ENCODE results near the gene PRM2. TPM values are rescaled to one million over a fixed set of nuclear protein-coding genes. Genes with fewer than 3 reads are reported as not detected.

PRM2 gene
- total and polyA plus RNA-seq, 2 of the 8 experiments (the other 6 are each of a cell fraction or from before 2014, with no cell fraction given): not detected

- H3K4me1 ChIP-seq (replicated peaks in 1 of 4; ENCODE audit: control insufficient read depth in 3 of 4, insufficient read depth in 4 of 4, low read length in 3 of 4): peaks cover 5 to 9% (median 9%) of the 10 kb centered on the region in 4 experiments
- no peaks in the 10 kb centered on the region for H3K9me3 ChIP-seq (ENCODE audit: insufficient read depth in 2 of 2, low read depth in 1 of 2, low read length in 1 of 2)
- H4K91ac ChIP-seq (replicated peaks; ENCODE audit: insufficient read length, low read length): no peak overlapping the region
- no peak overlapping the region for H3K27ac ChIP-seq (ENCODE audit: low read depth, low read length)
- H3K27me3 ChIP-seq (replicated peaks in 1 of 4; ENCODE audit: control insufficient read depth in 3 of 4, extremely low read depth in 1 of 4, insufficient read depth in 3 of 4, low read length in 3 of 4): no peaks in the 10 kb centered on the region
- no peak overlapping the region for H3K56ac ChIP-seq (replicated peaks; ENCODE audit: insufficient read length, low read depth, low read length)
- H3K23me2 ChIP-seq (ENCODE audit: low read depth, low read length): no peaks in the 10 kb centered on the region
- WGBS, 2 experiments (ENCODE audit: extremely low coverage in 1 of 2, insufficient coverage in 1 of 2, insufficient read length in 1 of 2, insufficient replicate concordance in 2 of 2, low coverage in 1 of 2, low lambda C conversion rate in 2 of 2, missing lambda C conversion rate in 1 of 2): 73% methylated on average over 10 of the region's 10 CpGs; no CpG with 5 or more reads in 1 of the 2 experiments
- H2BK120ac ChIP-seq (replicated peaks; ENCODE audit: low read depth, low read length): no peak overlapping the region
- POLR2A ChIA-PET (ENCODE audit: partially characterized antibody): interaction anchor here (0.8 to 2.7 kb wide), 7 partner anchors 9 to 41 kb away, joined by 3 to 11 read pairs (median 3); partner anchors contain the start of gene SOCS1
- DNase-seq (ENCODE audit: low read depth in 1 of 2, low spot score in 2 of 2) (no peak), FAIRE-seq (no peak)
- no peak overlapping the region for H3K9ac ChIP-seq (replicated peaks in 1 of 4; ENCODE audit: extremely low read depth in 1 of 4, low read depth in 3 of 4, low read length in 3 of 4)
- H3K36me3 ChIP-seq (ENCODE audit: control insufficient read depth in 2 of 4, insufficient read depth in 4 of 4, low read length in 3 of 4): no peaks in the 10 kb centered on the region
- H3K23ac ChIP-seq (ENCODE audit: insufficient read length): no peak overlapping the region
- H2AK5ac ChIP-seq (ENCODE audit: low read depth, low read length): peak overlapping the region; percentile 79; the same call in 1 of the 2 replicates
- H4K20me1 ChIP-seq (replicated peaks in 1 of 2; ENCODE audit: control insufficient read depth in 1 of 2, insufficient read depth in 2 of 2, low read length in 2 of 2): no peaks in the 10 kb centered on the region
- H3K18ac ChIP-seq (ENCODE audit: extremely low read depth, low read length): no peak overlapping the region; the same call in 1 of the 2 replicates
- H2BK20ac ChIP-seq (ENCODE audit: low read length): peak overlapping the region; percentile 43; the same call in 1 of the 2 replicates
- no peak overlapping the region for H3K14ac ChIP-seq (ENCODE audit: insufficient read length)
- H2BK15ac ChIP-seq (ENCODE audit: low read length): 0 out of 2 replicates have a peak overlapping the region, but pooled peaks have one; percentile 6
- H2BK5ac ChIP-seq (ENCODE audit: low read depth, low read length): peak overlapping the region; percentile 8; the same call in 1 of the 2 replicates
- no peak overlapping the region for H2AFZ ChIP-seq (ENCODE audit: low read length)
- H3K4me2 ChIP-seq (ENCODE audit: insufficient read depth in 1 of 2, low read depth in 2 of 2, low read length in 2 of 2): peak overlapping the region; percentile 7 to 22; a peak in 2 of 4 replicates
- no peaks in the 10 kb centered on the region for H3K79me2 ChIP-seq (ENCODE audit: control insufficient read depth in 1 of 2, insufficient read depth in 2 of 2, low read length in 2 of 2)
- no peak overlapping the region for H3K4ac ChIP-seq (replicated peaks; ENCODE audit: insufficient read length, low read depth, low read length)
- 0 out of 2 replicates have a peak overlapping the region, but pooled peaks have one; percentile 90 for H2BK12ac ChIP-seq (ENCODE audit: low read depth, low read length)
- no peak overlapping the region for H4K8ac ChIP-seq (ENCODE audit: extremely low read depth, insufficient read depth, low read length)
- CTCF ChIA-PET (ENCODE audit: partially characterized antibody): interaction anchor here (1.0 to 3.8 kb wide), 4 partner anchors 15 to 61 kb away, joined by 3 to 13 read pairs (median 4); partner anchors contain the start of gene SOCS1
- H3K4me3 ChIP-seq (ENCODE audit: extremely low read depth in 1 of 4, insufficient read depth in 2 of 4, low read depth in 3 of 4, low read length in 4 of 4): no peak overlapping the region
- no peak overlapping the region for H4K5ac ChIP-seq (ENCODE audit: insufficient read length, low read depth, low read length)
- H3K79me1 ChIP-seq (ENCODE audit: low read depth, low read length): no peaks in the 10 kb centered on the region
- TF ChIP-seq POLR2AphosphoS5 (IDR thresholded peaks at IDR 0.05; ENCODE audit: low read depth, low read length) (no peak), RFX5 (IDR thresholded peaks at IDR 0.05; ENCODE audit: borderline replicate concordance, low read depth, low read length) (no peak), E2F6 (IDR thresholded peaks at IDR 0.05) (no peak), PHF8 (conservative IDR thresholded peaks at IDR 0.05; ENCODE audit: low read depth, low read length) (no peak), NRF1 (IDR thresholded peaks at IDR 0.05; ENCODE audit: low read depth, low read length) (no peak), EP300 (IDR thresholded peaks at IDR 0.05; ENCODE audit: borderline replicate concordance in 1 of 2, low read depth in 2 of 2, low read length in 2 of 2) (no peak), TAF7 (optimal IDR thresholded peaks at IDR 0.05; ENCODE audit: borderline replicate concordance, low read depth, low read length) (no peak), CHD1 (IDR thresholded peaks at IDR 0.05; ENCODE audit: low read depth, low read length) (no peak), SIX5 (IDR thresholded peaks at IDR 0.05; ENCODE audit: low read depth, low read length) (no peak), FOSL1 (IDR thresholded peaks at IDR 0.05; ENCODE audit: insufficient read depth, low read depth, low read length) (no peak), POLR2A (IDR thresholded peaks at IDR 0.05; ENCODE audit: control extremely low read depth in 1 of 2, low read depth in 2 of 2, low read length in 2 of 2) (no peak)
These were observed 20.6 kb upstream of the PRM2 start for GRCh38 chr16:11296706-11297491.

Measured in H1 (cell line).